WTC11 (cell line): Measurements from ENCODE around the gene SEMA4A. TPM values are rescaled to one million over a fixed set of nuclear protein-coding genes. Genes with fewer than 3 reads are reported as not detected.

Experiments used
- CTCF ChIP-seq: fragments of 200-600 bp; IDR thresholded peaks from 2 replicates; pipeline ENCODE4 v1.8.0; 2022; ENCODE audit warnings: antibody characterized with exemption
- ERG ChIP-seq: fragments of 250-450 bp; sonication (Bioruptor Pico); IDR thresholded peaks from 2 replicates; pipeline ENCODE4 v1.8.0; 2021; ENCODE audit warnings: mild to moderate bottlenecking
- FOXK1 ChIP-seq: sonication (generic); formaldehyde crosslinking; IDR thresholded peaks from 2 replicates; pipeline ENCODE4 v1.8.0; 2022; ENCODE audit warnings: mild to moderate bottlenecking, moderate library complexity, missing genetic modification reagents
- GABPB1 ChIP-seq: sonication (generic); formaldehyde crosslinking; IDR thresholded peaks from 2 replicates; pipeline ENCODE4 v1.8.1; 2023; ENCODE audit warnings: mild to moderate bottlenecking, missing genetic modification reagents
- HMGA2 ChIP-seq: fragments of 250-450 bp; sonication (Bioruptor Pico); IDR thresholded peaks from 2 replicates; pipeline ENCODE4 v1.4.0; 2021; ENCODE audit warnings: mild to moderate bottlenecking, moderate library complexity
- HMGXB4 ChIP-seq: sonication (generic); formaldehyde crosslinking; IDR thresholded peaks from 2 replicates; pipeline ENCODE4 v1.8.1; 2023; ENCODE audit warnings: mild to moderate bottlenecking, moderate library complexity, missing genetic modification reagents
- JUN ChIP-seq: sonication (generic); formaldehyde crosslinking; IDR thresholded peaks from 2 replicates; pipeline ENCODE4 v1.8.0; 2023; ENCODE audit warnings: mild to moderate bottlenecking, missing genetic modification reagents
- MXD4 ChIP-seq: fragments of 250-450 bp; sonication (Bioruptor Pico); IDR thresholded peaks from 2 replicates; pipeline ENCODE4 v1.8.0; 2021; ENCODE audit warnings: mild to moderate bottlenecking, moderate library complexity, borderline replicate concordance
- SP1 ChIP-seq: sonication (generic); formaldehyde crosslinking; conservative IDR thresholded peaks from 2 replicates; pipeline ENCODE4 v1.8.1; 2022; ENCODE audit warnings: missing genetic modification reagents
- ZMAT4 ChIP-seq: fragments of 250-450 bp; sonication (Bioruptor Pico); IDR thresholded peaks from 2 replicates; pipeline ENCODE4 v1.9.0; 2021; ENCODE audit warnings: mild to moderate bottlenecking
- ZNF219 ChIP-seq: sonication (generic); formaldehyde crosslinking; IDR thresholded peaks from 2 replicates; pipeline ENCODE4 v1.8.0; 2023; ENCODE audit warnings: missing genetic modification reagents, mild to moderate bottlenecking, borderline replicate concordance
- ZNF396 ChIP-seq: fragments of 250-450 bp; sonication (Bioruptor Pico); IDR thresholded peaks from 2 replicates; pipeline ENCODE4 v1.8.0; 2021; ENCODE audit warnings: mild to moderate bottlenecking, moderate library complexity, borderline replicate concordance
- total RNA-seq: library from RNA; stranded (reverse); gene quantifications from 3 replicates; pipeline ENCODE4 v1.2.3, GENCODE V29; 2021
- TF ChIP-seq, protein P1 (sequence below): sonication (generic); formaldehyde crosslinking; IDR thresholded peaks from 2 replicates; pipeline ENCODE4 v1.8.0; 2022; ENCODE audit warnings: mild to moderate bottlenecking, missing genetic modification reagents
- TF ChIP-seq, protein P2 (sequence below): sonication (generic); formaldehyde crosslinking; IDR thresholded peaks from 2 replicates; pipeline ENCODE4 v1.8.0; 2022; ENCODE audit warnings: mild to moderate bottlenecking, missing genetic modification reagents
- TF ChIP-seq, protein P3 (sequence below): fragments of 250-450 bp; sonication (Bioruptor Pico); IDR thresholded peaks from 2 replicates; pipeline ENCODE4 v1.9.0; 2021; ENCODE audit warnings: mild to moderate bottlenecking

Gene SEMA4A
- total RNA-seq, 1 experiment from 2014 or later, result 12.4 TPM

- TF ChIP-seq, protein P1, sequence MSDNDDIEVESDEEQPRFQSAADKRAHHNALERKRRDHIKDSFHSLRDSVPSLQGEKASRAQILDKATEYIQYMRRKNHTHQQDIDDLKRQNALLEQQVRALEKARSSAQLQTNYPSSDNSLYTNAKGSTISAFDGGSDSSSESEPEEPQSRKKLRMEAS (CRISPR knock-in tag), result no peak
- TF ChIP-seq GABPB1 (CRISPR knock-in tag), result peak; percentile 11; the same call in 1 of the 2 replicates
- TF ChIP-seq, protein P2, sequence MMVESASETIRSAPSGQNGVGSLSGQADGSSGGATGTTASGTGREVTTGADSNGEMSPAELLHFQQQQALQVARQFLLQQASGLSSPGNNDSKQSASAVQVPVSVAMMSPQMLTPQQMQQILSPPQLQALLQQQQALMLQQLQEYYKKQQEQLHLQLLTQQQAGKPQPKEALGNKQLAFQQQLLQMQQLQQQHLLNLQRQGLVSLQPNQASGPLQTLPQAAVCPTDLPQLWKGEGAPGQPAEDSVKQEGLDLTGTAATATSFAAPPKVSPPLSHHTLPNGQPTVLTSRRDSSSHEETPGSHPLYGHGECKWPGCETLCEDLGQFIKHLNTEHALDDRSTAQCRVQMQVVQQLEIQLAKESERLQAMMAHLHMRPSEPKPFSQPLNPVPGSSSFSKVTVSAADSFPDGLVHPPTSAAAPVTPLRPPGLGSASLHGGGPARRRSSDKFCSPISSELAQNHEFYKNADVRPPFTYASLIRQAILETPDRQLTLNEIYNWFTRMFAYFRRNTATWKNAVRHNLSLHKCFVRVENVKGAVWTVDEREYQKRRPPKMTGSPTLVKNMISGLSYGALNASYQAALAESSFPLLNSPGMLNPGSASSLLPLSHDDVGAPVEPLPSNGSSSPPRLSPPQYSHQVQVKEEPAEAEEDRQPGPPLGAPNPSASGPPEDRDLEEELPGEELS, result no peak
- TF ChIP-seq HMGXB4 (CRISPR knock-in tag), result 0 out of 2 replicates have a peak, but pooled peaks have one; percentile 21
- TF ChIP-seq MXD4, result no peak
- no peak for TF ChIP-seq JUN
- no peak for TF ChIP-seq ERG (CRISPR knock-in tag)
- TF ChIP-seq, protein P3, sequence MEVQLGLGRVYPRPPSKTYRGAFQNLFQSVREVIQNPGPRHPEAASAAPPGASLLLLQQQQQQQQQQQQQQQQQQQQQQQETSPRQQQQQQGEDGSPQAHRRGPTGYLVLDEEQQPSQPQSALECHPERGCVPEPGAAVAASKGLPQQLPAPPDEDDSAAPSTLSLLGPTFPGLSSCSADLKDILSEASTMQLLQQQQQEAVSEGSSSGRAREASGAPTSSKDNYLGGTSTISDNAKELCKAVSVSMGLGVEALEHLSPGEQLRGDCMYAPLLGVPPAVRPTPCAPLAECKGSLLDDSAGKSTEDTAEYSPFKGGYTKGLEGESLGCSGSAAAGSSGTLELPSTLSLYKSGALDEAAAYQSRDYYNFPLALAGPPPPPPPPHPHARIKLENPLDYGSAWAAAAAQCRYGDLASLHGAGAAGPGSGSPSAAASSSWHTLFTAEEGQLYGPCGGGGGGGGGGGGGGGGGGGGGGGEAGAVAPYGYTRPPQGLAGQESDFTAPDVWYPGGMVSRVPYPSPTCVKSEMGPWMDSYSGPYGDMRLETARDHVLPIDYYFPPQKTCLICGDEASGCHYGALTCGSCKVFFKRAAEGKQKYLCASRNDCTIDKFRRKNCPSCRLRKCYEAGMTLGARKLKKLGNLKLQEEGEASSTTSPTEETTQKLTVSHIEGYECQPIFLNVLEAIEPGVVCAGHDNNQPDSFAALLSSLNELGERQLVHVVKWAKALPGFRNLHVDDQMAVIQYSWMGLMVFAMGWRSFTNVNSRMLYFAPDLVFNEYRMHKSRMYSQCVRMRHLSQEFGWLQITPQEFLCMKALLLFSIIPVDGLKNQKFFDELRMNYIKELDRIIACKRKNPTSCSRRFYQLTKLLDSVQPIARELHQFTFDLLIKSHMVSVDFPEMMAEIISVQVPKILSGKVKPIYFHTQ (CRISPR knock-in tag), result no peak
- TF ChIP-seq ZNF396 (CRISPR knock-in tag), result no peak
- no peak for TF ChIP-seq ZNF219 (CRISPR knock-in tag)
- TF ChIP-seq CTCF, result peak; percentile 37
- TF ChIP-seq HMGA2 (CRISPR knock-in tag), result no peak
- peak; percentile 81 for TF ChIP-seq FOXK1 (CRISPR knock-in tag)
- TF ChIP-seq ZMAT4 (CRISPR knock-in tag), result no peak
- TF ChIP-seq SP1 (CRISPR knock-in tag), result peak; percentile 96
Measured at GRCh38 chr1:156193488-156194299, 40.3 kb downstream of the SEMA4A start, which contains the start of gene SLC25A44 (continued).
